Skeletal muscle tissue (tissue), 4 donors: Measurements from ENCODE around the gene SNX11. TPM values are rescaled to one million over a fixed set of nuclear protein-coding genes. Genes with fewer than 3 reads are reported as not detected.

Experiments
- H3K27ac ChIP-seq: one replicate; pipeline ENCODE4 v1.7.0; 2013; ENCODE audit warnings: mild to moderate bottlenecking, low read depth, low read length, inconsistent platforms
- H3K27me3 ChIP-seq, 3 donors: one replicate each; pipeline ENCODE4 v1.7.0; 2013; ENCODE audit warnings: low read length in 3 of 3; ENCODE audit not compliant: control insufficient read depth in 3 of 3, insufficient read depth in 3 of 3
- H3K36me3 ChIP-seq, 3 donors: one replicate each; pipeline ENCODE4 v1.7.0; 2013; ENCODE audit warnings: low read length in 3 of 3; ENCODE audit not compliant: control insufficient read depth in 3 of 3, insufficient read depth in 3 of 3
- H3K4me1 ChIP-seq, 3 donors: one replicate each; pipeline ENCODE4 v1.7.0; 2013; ENCODE audit warnings: low read length in 3 of 3, mild to moderate bottlenecking in 3 of 3; ENCODE audit not compliant: control insufficient read depth in 3 of 3, insufficient read depth in 3 of 3
- H3K4me3 ChIP-seq, 3 donors: one replicate each; pipeline ENCODE4 v1.7.0; 2013; ENCODE audit warnings: low read length in 3 of 3
- H3K9ac ChIP-seq, 3 donors: one replicate each; pipeline ENCODE4 v1.7.0; 2013; ENCODE audit warnings: low read length in 3 of 3, mild to moderate bottlenecking in 3 of 3, moderate library complexity in 2 of 3, low read depth in 1 of 3
- H3K9me3 ChIP-seq, 3 donors: one replicate each; pipeline ENCODE4 v1.7.0; 2013; ENCODE audit warnings: low read length in 3 of 3; ENCODE audit not compliant: control insufficient read depth in 3 of 3
- total RNA-seq: library from RNA; depleted of rRNA; stranded (reverse); fragments of >200 nt; gene quantifications from one replicate; pipeline ENCODE4 v1.2.3, GENCODE V29; 2014
- donor health status: Osteomylitis.

The SNX11 gene
- total RNA-seq, 1 donor from 2014 or later = 7.3 TPM

DNA sequence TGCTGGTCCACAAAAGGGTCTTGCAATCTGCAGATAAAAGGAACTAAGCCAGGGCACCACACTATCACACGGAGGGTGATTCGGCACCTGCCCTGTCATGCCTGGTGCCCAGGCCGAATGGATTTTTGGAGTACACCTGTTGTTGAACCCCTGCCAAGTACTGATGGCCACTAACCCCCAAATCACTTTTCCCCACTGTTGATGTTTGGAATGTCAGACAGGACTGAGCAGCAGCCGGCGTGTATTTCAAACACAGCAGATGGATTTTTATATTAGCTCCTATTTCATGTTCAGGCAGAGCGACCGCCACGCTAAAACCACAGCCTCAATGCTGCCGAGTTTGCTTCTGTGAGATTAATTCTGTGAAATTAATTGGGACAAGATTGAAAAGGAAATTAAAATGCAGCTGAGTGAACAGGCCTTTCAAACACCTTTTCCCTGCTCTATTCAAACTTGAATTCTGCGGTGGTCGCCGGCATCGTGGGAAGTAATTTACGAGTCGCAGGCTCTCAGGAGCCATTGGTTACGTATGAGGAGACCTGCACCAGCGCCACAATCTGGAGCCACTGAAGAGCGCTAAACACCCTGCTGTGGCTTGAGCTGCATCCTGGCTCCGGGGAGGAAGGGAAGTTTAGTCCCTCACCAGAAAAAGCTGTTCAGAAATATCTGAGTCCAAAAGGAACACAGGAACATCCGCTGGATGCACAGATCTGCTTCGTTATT is 48.5 kb downstream of the SNX11 start:
- Histone ChIP-seq H3K9me3 (no peaks in the 10 kb centered on the region), H3K9ac (no peak overlapping the region), H3K27ac (no peak overlapping the region), H3K27me3 (peaks cover 25 to 32% (median 26%) of the 10 kb centered on the region in 3 donors), H3K4me1 (no peaks in the 10 kb centered on the region), H3K4me3 (no peak overlapping the region), H3K36me3 (no peaks in the 10 kb centered on the region)

- no peaks in the 10 kb centered on the region for H3K9me3 ChIP-seq
- H3K9ac ChIP-seq = no peak overlapping the region
- no peaks in the 10 kb centered on the region for H3K4me1 ChIP-seq
- peaks cover 5 to 13% (median 11%) of the 10 kb centered on the region in 3 donors for H3K27me3 ChIP-seq
- no peak overlapping the region for H3K4me3 ChIP-seq
- H3K27ac ChIP-seq = no peak overlapping the region
- H3K36me3 ChIP-seq = no peaks in the 10 kb centered on the region
Observed at GRCh38 chr17:48159232-48159631, 51.7 kb downstream of the SNX11 start.

GRCh38 chr17:48160177-48161081 is 52.9 kb downstream of the SNX11 start:
- no peak overlapping the region for H3K9ac ChIP-seq
- H3K27ac ChIP-seq = no peak overlapping the region
- no peak overlapping the region for H3K4me3 ChIP-seq

DNA sequence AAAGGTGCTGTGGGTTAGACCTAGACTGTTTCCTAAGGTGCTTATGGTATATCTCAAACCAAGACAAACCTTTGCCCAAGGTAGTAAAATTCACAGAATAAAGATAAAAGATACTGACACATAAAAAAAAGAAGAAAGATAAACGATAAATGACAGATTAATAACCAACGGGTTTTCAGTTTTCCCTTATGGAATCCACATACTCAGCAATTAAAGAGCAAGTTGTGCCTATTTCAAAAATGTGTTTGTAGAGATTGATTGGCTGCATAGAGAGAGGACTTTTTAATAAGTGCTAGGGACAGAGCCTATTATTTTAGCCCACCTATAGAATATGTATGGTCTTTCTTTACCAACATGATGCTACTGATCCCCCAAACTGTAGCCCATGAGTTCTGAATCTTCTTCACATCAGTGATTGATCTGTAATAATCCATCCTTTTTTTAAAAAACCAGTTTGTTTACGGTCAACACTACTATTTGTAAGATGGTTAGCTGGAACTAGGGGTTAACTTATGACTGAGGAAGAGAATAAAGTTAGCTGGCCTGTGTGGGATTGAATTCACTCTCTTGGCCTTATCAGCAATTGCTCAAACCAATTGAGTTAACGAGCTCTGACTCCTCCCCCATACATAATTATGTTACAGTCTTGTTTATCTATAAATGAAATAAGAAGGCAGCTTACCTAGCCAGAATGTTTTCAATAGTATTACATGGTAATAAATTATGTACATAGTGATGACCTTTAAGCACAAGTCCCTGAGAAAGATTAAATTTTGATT is 53.8 kb downstream of the SNX11 start:
- H3K27me3 ChIP-seq = peaks cover 3 to 9% (median 6%) of the 10 kb centered on the region in 3 donors
- no peak overlapping the region for H3K27ac ChIP-seq
- H3K9me3 ChIP-seq = no peaks in the 10 kb centered on the region
- no peaks in the 10 kb centered on the region for H3K4me1 ChIP-seq
- no peaks in the 10 kb centered on the region for H3K36me3 ChIP-seq
- H3K9ac ChIP-seq = no peak overlapping the region
- no peak overlapping the region for H3K4me3 ChIP-seq

More at GRCh38 chr17:48160177-48161081, 52.9 kb downstream of the SNX11 start:
- no peaks in the 10 kb centered on the region for H3K36me3 ChIP-seq
- H3K4me1 ChIP-seq = no peaks in the 10 kb centered on the region
- no peaks in the 10 kb centered on the region for H3K9me3 ChIP-seq
- H3K27me3 ChIP-seq = peaks cover 8 to 16% (median 9%) of the 10 kb centered on the region in 3 donors

DNA sequence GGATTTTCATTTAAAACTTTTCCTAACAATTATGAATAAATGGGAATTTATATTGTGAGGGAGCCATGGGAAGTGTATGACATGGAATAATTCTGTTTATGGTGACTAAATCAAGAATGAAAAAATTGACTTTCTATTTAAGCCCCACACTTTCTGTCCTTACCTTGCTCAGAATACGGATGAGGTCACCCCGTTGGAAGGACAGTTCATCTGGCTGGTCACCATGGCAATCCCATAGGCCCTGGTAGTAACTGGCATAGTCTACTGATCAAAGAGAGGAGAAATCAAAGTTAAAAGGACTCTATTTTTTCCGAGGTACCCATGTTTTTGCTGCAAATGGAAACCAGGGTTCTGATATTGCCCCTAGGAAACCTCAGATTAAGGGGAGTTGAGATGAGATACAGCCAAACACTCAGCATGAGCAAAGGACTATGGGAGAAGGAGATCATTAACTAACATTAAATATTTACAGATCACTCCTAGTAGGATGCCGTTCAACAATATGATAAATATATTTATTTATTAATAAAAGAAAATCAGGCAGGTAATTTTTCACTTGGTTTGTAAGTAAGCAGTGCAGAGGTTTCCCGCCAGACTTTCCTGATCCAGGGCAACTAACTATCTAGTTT is 54.9 kb downstream of the SNX11 start:
- Histone ChIP-seq H3K27me3 (peaks cover 0 to 9% (median 3%) of the 10 kb centered on the region in 3 donors), H3K9ac (no peak overlapping the region), H3K4me3 (no peak overlapping the region), H3K9me3 (no peaks in the 10 kb centered on the region), H3K36me3 (no peaks in the 10 kb centered on the region), H3K27ac (no peak overlapping the region), H3K4me1 (no peaks in the 10 kb centered on the region)

DNA sequence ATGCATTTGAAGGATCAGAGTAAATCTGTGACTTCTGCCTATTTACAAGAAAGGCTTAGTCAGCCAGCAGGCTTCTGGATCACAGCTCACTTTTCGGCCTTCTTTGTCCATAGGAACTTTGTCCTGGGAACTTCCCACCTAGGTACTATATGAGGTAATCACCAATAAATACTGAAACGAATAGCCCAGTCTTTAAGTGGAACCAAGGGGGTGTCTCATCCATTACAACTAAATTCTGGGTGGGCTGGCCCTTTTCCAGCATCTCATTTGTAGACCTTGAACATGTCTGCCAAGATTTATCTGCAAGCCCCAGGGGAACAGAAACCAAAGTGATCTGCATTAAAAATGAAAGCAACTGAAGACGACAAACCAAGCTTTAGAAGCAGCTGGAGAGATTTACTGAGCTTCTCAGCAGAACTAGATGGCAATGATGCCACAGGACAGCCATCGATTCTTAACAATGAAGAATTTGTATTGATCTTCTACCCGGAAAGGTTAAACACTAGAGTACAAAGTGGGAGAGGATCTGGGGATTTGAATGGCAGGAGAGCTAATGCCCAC is 55.5 kb downstream of the SNX11 start:
- Histone ChIP-seq H3K9ac (no peak overlapping the region), H3K4me3 (no peak overlapping the region), H3K4me1 (no peaks in the 10 kb centered on the region), H3K27ac (no peak overlapping the region), H3K36me3 (no peaks in the 10 kb centered on the region), H3K9me3 (no peaks in the 10 kb centered on the region), H3K27me3 (peaks cover 0 to 9% (median 3%) of the 10 kb centered on the region in 3 donors)

GRCh38 chr17:48163809-48164208 is 56.2 kb downstream of the SNX11 start:
- no peak overlapping the region for H3K4me3 ChIP-seq
- no peak overlapping the region for H3K27ac ChIP-seq
- no peaks in the 10 kb centered on the region for H3K9me3 ChIP-seq
- no peaks in the 10 kb centered on the region for H3K4me1 ChIP-seq
- no peak overlapping the region for H3K9ac ChIP-seq
- H3K36me3 ChIP-seq = no peaks in the 10 kb centered on the region
- peaks cover 0 to 9% (median 3%) of the 10 kb centered on the region in 3 donors for H3K27me3 ChIP-seq

DNA sequence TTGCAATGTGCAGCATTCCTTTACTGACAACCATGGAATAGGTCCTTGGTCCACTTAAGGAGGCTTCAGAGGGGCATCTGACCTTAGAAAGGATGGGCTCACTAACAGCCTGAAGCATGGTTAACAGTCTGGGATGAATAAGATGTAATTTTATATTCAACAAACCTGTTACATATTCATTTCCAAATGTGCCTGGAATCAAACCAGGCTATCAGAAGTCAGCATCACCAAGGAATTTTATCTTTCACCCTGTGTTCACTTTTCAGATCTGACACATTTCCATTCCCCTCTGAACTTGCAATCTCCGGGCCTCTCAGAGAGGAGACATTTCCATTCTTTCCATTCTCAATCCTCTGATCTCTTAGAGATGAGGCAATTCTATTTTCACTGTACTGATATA is 62.4 kb downstream of the SNX11 start:
- no peak overlapping the region for H3K27ac ChIP-seq
- H3K9ac ChIP-seq = no peak overlapping the region
- H3K27me3 ChIP-seq = peaks cover 5 to 9% (median 9%) of the 10 kb centered on the region in 3 donors
- H3K9me3 ChIP-seq = no peaks in the 10 kb centered on the region
- H3K4me1 ChIP-seq = no peaks in the 10 kb centered on the region
- no peaks in the 10 kb centered on the region for H3K36me3 ChIP-seq
- H3K4me3 ChIP-seq = no peak overlapping the region
